Measurements from ENCODE around the gene ATPAF2.
A peak's percentile ranks its signal among the peaks of the same experiment; 100 is the strongest.

ATPAF2 gene

DNA sequence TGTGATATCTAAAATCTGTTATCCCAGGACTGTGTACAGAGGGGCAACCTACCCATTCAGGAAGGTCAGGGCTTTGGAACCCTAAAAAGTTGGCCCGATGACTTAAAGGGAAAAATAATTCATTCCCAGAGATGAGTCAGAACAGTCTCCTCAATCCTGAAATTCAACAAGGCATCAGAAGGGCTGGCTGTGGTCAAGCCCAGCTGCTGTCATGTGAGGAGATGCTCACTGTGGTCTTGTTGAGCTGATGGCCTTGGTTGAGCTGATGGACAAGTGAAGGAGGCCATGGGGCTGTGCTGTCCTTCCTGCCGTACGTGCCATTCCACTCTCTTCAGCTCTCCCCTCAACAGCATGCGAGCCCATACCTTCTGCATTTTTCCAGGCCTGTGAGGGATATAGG, 27.9 kb upstream of the ATPAF2 start:
- H3K27me3 ChIP-seq (ENCODE audit: control insufficient read depth in 5 of 5, insufficient read depth in 4 of 5, low read length in 5 of 5): no peaks in the 10 kb centered on the region
- no peaks in the 10 kb centered on the region for H3K9me3 ChIP-seq (ENCODE audit: control insufficient read depth in 5 of 5, low read length in 5 of 5)
- H3K4me1 ChIP-seq (ENCODE audit: control insufficient read depth in 5 of 5, insufficient read depth in 5 of 5, low read length in 5 of 5): peaks cover 0 to 10% (median 6%) of the 10 kb centered on the region in 5 donors
- H3K4me3 ChIP-seq (ENCODE audit: low read depth in 1 of 5, low read length in 5 of 5): no peak overlapping the region
- no peak overlapping the region for H3K9ac ChIP-seq (ENCODE audit: low read length in 5 of 5)
- peaks cover 4 to 49% (median 32%) of the 10 kb centered on the region in 5 donors for H3K36me3 ChIP-seq (ENCODE audit: control insufficient read depth in 5 of 5, insufficient read depth in 5 of 5, low read length in 5 of 5)
- H3K27ac ChIP-seq (ENCODE audit: low read depth, low read length): no peak overlapping the region

DNA sequence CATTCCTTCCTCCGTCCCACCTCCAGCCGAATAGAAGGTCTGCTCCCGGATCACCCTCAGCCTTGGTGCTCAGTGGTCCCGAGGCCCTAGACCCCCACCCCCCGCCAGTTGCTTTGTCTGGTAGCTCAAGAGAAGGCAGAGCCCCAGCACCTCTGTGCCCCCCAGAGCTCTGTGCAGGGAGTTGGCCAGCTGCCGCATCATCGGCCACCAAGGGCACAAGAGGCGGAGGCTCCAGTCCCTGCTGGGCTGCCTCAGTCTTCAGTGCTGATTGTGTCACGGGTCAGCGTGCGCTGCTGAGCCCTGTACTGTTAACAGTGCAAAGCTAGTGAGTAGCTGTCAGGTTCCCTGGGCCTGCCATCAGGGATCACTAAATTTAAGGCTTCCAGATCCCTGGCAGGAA, 26.6 kb upstream of the ATPAF2 start:
- Histone ChIP-seq H3K9me3 (ENCODE audit: control insufficient read depth in 5 of 5, low read length in 5 of 5) (no peaks in the 10 kb centered on the region), H3K27ac (ENCODE audit: low read depth, low read length) (no peak overlapping the region), H3K27me3 (ENCODE audit: control insufficient read depth in 5 of 5, insufficient read depth in 4 of 5, low read length in 5 of 5) (no peaks in the 10 kb centered on the region), H3K4me3 (ENCODE audit: low read depth in 1 of 5, low read length in 5 of 5) (no peak overlapping the region), H3K36me3 (ENCODE audit: control insufficient read depth in 5 of 5, insufficient read depth in 5 of 5, low read length in 5 of 5) (peaks cover 5 to 61% (median 42%) of the 10 kb centered on the region in 5 donors), H3K4me1 (ENCODE audit: control insufficient read depth in 5 of 5, insufficient read depth in 5 of 5, low read length in 5 of 5) (peaks cover 0 to 2% (median 0%) of the 10 kb centered on the region in 5 donors), H3K9ac (ENCODE audit: low read length in 5 of 5) (no peak overlapping the region)

- Histone ChIP-seq H3K4me1 (ENCODE audit: control insufficient read depth in 5 of 5, insufficient read depth in 5 of 5, low read length in 5 of 5) (no peaks in the 10 kb centered on the region), H3K9ac (ENCODE audit: low read length in 5 of 5) (no peak overlapping the region), H3K4me3 (ENCODE audit: low read depth in 1 of 5, low read length in 5 of 5) (no peak overlapping the region), H3K9me3 (ENCODE audit: control insufficient read depth in 5 of 5, low read length in 5 of 5) (no peaks in the 10 kb centered on the region), H3K36me3 (ENCODE audit: control insufficient read depth in 5 of 5, insufficient read depth in 5 of 5, low read length in 5 of 5) (peaks cover 5 to 70% (median 49%) of the 10 kb centered on the region in 5 donors), H3K27me3 (ENCODE audit: control insufficient read depth in 5 of 5, insufficient read depth in 4 of 5, low read length in 5 of 5) (no peaks in the 10 kb centered on the region), H3K27ac (ENCODE audit: low read depth, low read length) (no peak overlapping the region)
These were observed 25.1 kb upstream of the ATPAF2 start for GRCh38 chr17:18064053-18064452.

DNA sequence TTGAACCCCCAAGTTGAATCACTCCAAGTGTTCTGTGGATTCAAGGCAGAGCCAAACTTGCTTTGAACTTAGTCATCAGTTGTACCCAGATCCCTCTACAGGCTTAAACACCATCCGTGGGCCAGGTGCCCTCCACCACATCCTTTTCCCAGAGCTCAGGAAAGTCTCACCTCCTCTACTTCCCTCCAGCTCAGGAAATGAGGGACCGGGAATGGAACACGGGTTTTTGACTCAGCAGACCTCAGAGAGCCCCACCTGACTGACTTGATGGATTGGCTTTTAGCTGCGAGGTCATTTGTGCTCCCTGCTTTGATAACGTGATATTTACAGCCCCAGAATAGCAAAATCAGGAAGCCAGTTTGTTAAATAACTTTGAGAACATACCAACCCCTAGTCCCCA, 20.3 kb upstream of the ATPAF2 start:
- Histone ChIP-seq H3K4me1 (ENCODE audit: control insufficient read depth in 5 of 5, insufficient read depth in 5 of 5, low read length in 5 of 5) (no peaks in the 10 kb centered on the region), H3K9ac (ENCODE audit: low read length in 5 of 5) (no peak overlapping the region), H3K36me3 (ENCODE audit: control insufficient read depth in 5 of 5, insufficient read depth in 5 of 5, low read length in 5 of 5) (peaks cover 9 to 78% (median 57%) of the 10 kb centered on the region in 5 donors), H3K27ac (ENCODE audit: low read depth, low read length) (no peak overlapping the region), H3K4me3 (ENCODE audit: low read depth in 1 of 5, low read length in 5 of 5) (no peak overlapping the region), H3K9me3 (ENCODE audit: control insufficient read depth in 5 of 5, low read length in 5 of 5) (no peaks in the 10 kb centered on the region), H3K27me3 (ENCODE audit: control insufficient read depth in 5 of 5, insufficient read depth in 4 of 5, low read length in 5 of 5) (no peaks in the 10 kb centered on the region)

DNA sequence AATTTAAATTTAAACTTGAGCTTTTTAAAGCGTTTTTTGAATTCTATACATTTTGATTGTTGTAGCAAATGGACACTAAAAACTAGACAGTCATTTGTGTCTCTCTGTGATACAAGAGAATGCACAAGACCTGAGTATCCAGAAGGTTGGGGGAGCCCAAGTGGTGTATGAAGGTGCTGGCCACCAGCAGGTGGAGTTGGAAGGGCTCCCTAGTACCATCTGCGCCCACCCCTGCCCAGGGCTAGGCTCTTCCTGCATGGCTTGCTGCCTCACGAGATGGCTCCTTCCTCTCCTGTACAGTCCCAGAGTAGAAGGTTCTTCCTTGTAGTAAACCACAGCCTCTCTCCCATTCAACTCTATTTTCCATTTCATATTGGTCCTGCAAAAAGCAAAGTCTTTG, 17.2 kb upstream of the ATPAF2 start:
- Histone ChIP-seq H3K4me3 (ENCODE audit: low read depth in 1 of 5, low read length in 5 of 5) (no peak overlapping the region), H3K9me3 (ENCODE audit: control insufficient read depth in 5 of 5, low read length in 5 of 5) (no peaks in the 10 kb centered on the region), H3K27ac (ENCODE audit: low read depth, low read length) (no peak overlapping the region), H3K36me3 (ENCODE audit: control insufficient read depth in 5 of 5, insufficient read depth in 5 of 5, low read length in 5 of 5) (peaks cover 8 to 65% (median 39%) of the 10 kb centered on the region in 5 donors), H3K9ac (ENCODE audit: low read length in 5 of 5) (no peak overlapping the region), H3K27me3 (ENCODE audit: control insufficient read depth in 5 of 5, insufficient read depth in 4 of 5, low read length in 5 of 5) (no peaks in the 10 kb centered on the region), H3K4me1 (ENCODE audit: control insufficient read depth in 5 of 5, insufficient read depth in 5 of 5, low read length in 5 of 5) (no peaks in the 10 kb centered on the region)

DNA sequence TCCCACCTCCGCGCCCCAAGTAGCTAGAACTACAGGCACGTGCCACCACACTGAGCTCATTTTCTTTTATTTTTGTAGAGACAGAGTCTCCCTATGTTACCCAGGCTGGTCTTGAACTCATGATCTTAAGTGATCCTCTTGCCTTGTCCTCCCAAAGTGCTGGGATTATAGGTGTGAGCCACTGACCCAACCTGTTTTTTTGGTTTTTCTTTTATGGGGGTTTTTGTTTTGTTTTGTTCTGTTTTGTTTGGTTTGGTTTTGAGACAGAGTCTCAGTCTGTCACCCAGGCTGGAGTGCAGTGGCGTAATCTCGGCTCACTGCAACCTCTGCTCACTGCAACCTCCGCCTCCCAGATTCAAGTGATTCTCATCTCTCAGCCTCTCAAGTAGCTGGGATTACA, 16.6 kb upstream of the ATPAF2 start:
- H3K36me3 ChIP-seq (ENCODE audit: control insufficient read depth in 5 of 5, insufficient read depth in 5 of 5, low read length in 5 of 5): peaks cover 8 to 62% (median 36%) of the 10 kb centered on the region in 5 donors
- no peak overlapping the region for H3K9ac ChIP-seq (ENCODE audit: low read length in 5 of 5)
- H3K9me3 ChIP-seq (ENCODE audit: control insufficient read depth in 5 of 5, low read length in 5 of 5): no peaks in the 10 kb centered on the region
- no peaks in the 10 kb centered on the region for H3K4me1 ChIP-seq (ENCODE audit: control insufficient read depth in 5 of 5, insufficient read depth in 5 of 5, low read length in 5 of 5)
- H3K27me3 ChIP-seq (ENCODE audit: control insufficient read depth in 5 of 5, insufficient read depth in 4 of 5, low read length in 5 of 5): no peaks in the 10 kb centered on the region
- no peak overlapping the region for H3K27ac ChIP-seq (ENCODE audit: low read depth, low read length)
- no peak overlapping the region for H3K4me3 ChIP-seq (ENCODE audit: low read depth in 1 of 5, low read length in 5 of 5)

- Histone ChIP-seq H3K4me3 (ENCODE audit: low read depth in 1 of 5, low read length in 5 of 5) (no peak overlapping the region), H3K36me3 (ENCODE audit: control insufficient read depth in 5 of 5, insufficient read depth in 5 of 5, low read length in 5 of 5) (peaks cover 0 to 25% (median 11%) of the 10 kb centered on the region in 5 donors), H3K27ac (ENCODE audit: low read depth, low read length) (no peak overlapping the region), H3K9me3 (ENCODE audit: control insufficient read depth in 5 of 5, low read length in 5 of 5) (no peaks in the 10 kb centered on the region), H3K4me1 (ENCODE audit: control insufficient read depth in 5 of 5, insufficient read depth in 5 of 5, low read length in 5 of 5) (peaks cover 0 to 5% (median 2%) of the 10 kb centered on the region in 5 donors), H3K27me3 (ENCODE audit: control insufficient read depth in 5 of 5, insufficient read depth in 4 of 5, low read length in 5 of 5) (no peaks in the 10 kb centered on the region), H3K9ac (ENCODE audit: low read length in 5 of 5) (no peak overlapping the region)
These were observed 6.9 kb upstream of the ATPAF2 start for GRCh38 chr17:18045691-18046350.

DNA sequence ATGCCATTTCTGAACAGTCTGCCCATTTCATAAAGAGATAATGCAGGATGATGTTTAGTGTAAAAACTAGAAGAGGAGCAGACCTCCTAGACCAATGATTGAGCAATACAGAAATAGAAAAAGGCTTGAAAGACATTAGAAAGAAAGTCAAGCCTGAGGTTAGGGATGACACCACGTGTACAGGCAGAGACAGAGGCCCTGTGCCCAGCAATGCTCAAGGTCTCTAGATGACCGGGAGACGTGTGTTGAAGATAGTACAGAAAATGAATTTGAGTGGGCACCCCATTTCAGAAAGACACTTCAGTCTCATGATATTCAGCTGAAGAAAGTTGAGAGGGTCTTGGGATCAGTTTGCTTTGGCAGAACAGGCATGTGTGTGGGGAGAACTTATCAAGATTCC, 5.6 kb upstream of the ATPAF2 start:
- Histone ChIP-seq H3K9ac (ENCODE audit: low read length in 5 of 5) (peak overlapping the region in 1 of 5 donors; percentile 14), H3K27me3 (ENCODE audit: control insufficient read depth in 5 of 5, insufficient read depth in 4 of 5, low read length in 5 of 5) (no peaks in the 10 kb centered on the region), H3K9me3 (ENCODE audit: control insufficient read depth in 5 of 5, low read length in 5 of 5) (no peaks in the 10 kb centered on the region), H3K27ac (ENCODE audit: low read depth, low read length) (no peak overlapping the region), H3K4me3 (ENCODE audit: low read depth in 1 of 5, low read length in 5 of 5) (no peak overlapping the region), H3K4me1 (ENCODE audit: control insufficient read depth in 5 of 5, insufficient read depth in 5 of 5, low read length in 5 of 5) (peaks cover 6 to 18% (median 12%) of the 10 kb centered on the region in 5 donors), H3K36me3 (ENCODE audit: control insufficient read depth in 5 of 5, insufficient read depth in 5 of 5, low read length in 5 of 5) (peaks cover 0 to 20% (median 11%) of the 10 kb centered on the region in 5 donors)

GRCh38 chr17:18043491-18043890, 4.5 kb upstream of the ATPAF2 start:
- Histone ChIP-seq H3K27me3 (ENCODE audit: control insufficient read depth in 5 of 5, insufficient read depth in 4 of 5, low read length in 5 of 5) (no peaks in the 10 kb centered on the region), H3K36me3 (ENCODE audit: control insufficient read depth in 5 of 5, insufficient read depth in 5 of 5, low read length in 5 of 5) (peaks cover 0 to 20% (median 11%) of the 10 kb centered on the region in 5 donors), H3K4me3 (ENCODE audit: low read depth in 1 of 5, low read length in 5 of 5) (no peak overlapping the region), H3K27ac (ENCODE audit: low read depth, low read length) (no peak overlapping the region), H3K9ac (ENCODE audit: low read length in 5 of 5) (no peak overlapping the region), H3K4me1 (ENCODE audit: control insufficient read depth in 5 of 5, insufficient read depth in 5 of 5, low read length in 5 of 5) (peaks cover 6 to 20% (median 17%) of the 10 kb centered on the region in 5 donors), H3K9me3 (ENCODE audit: control insufficient read depth in 5 of 5, low read length in 5 of 5) (no peaks in the 10 kb centered on the region)

- Histone ChIP-seq H3K9ac (ENCODE audit: low read length in 5 of 5) (no peak overlapping the region), H3K4me3 (ENCODE audit: low read depth in 1 of 5, low read length in 5 of 5) (no peak overlapping the region), H3K27ac (ENCODE audit: low read depth, low read length) (no peak overlapping the region), H3K4me1 (ENCODE audit: control insufficient read depth in 5 of 5, insufficient read depth in 5 of 5, low read length in 5 of 5) (peaks cover 10 to 25% (median 22%) of the 10 kb centered on the region in 5 donors), H3K36me3 (ENCODE audit: control insufficient read depth in 5 of 5, insufficient read depth in 5 of 5, low read length in 5 of 5) (peaks cover 0 to 20% (median 11%) of the 10 kb centered on the region in 5 donors), H3K27me3 (ENCODE audit: control insufficient read depth in 5 of 5, insufficient read depth in 4 of 5, low read length in 5 of 5) (no peaks in the 10 kb centered on the region), H3K9me3 (ENCODE audit: control insufficient read depth in 5 of 5, low read length in 5 of 5) (no peaks in the 10 kb centered on the region)
These were observed 4.0 kb upstream of the ATPAF2 start for GRCh38 chr17:18042983-18043382.

All from subcutaneous abdominal adipose tissue (tissue), 5 donors.